H9 (cell line): Measurements from ENCODE around the gene TMPRSS9. TPM values are rescaled to one million over a fixed set of nuclear protein-coding genes. Genes with fewer than 3 reads are reported as not detected.

Experiments
- DNase-seq: peaks from one replicate; pipeline ENCODE4 v3.0.0-alpha.2; 2017
- H2AFZ ChIP-seq: one replicate; pipeline ENCODE4 v1.6.1; 2013; ENCODE audit warnings: mild to moderate bottlenecking, low read length, control low read depth, moderate library complexity
- H2AK5ac ChIP-seq: 2 replicates; pipeline ENCODE4 v1.6.1; 2013; ENCODE audit warnings: low read length, control low read depth, mixed read lengths; ENCODE audit not compliant: insufficient read length
- H2BK120ac ChIP-seq: one replicate; pipeline ENCODE4 v1.6.1; 2013; ENCODE audit warnings: low read depth, mild to moderate bottlenecking, low read length, control low read depth, inconsistent platforms; ENCODE audit not compliant: poor library complexity, severe bottlenecking
- H2BK12ac ChIP-seq: 2 replicates; pipeline ENCODE4 v1.6.1; 2013; ENCODE audit warnings: low read length, control low read depth, mixed read lengths, low read depth; ENCODE audit not compliant: insufficient read length
- H2BK15ac ChIP-seq: 2 replicates; pipeline ENCODE4 v1.6.1; 2013; ENCODE audit warnings: low read depth, low read length, control low read depth
- H2BK20ac ChIP-seq: one replicate; pipeline ENCODE4 v1.6.1; 2013; ENCODE audit warnings: low read depth, mild to moderate bottlenecking, low read length, control low read depth, inconsistent platforms; ENCODE audit not compliant: poor library complexity, severe bottlenecking
- H2BK5ac ChIP-seq: 2 replicates; pipeline ENCODE4 v1.6.1; 2013; ENCODE audit warnings: low read length, control low read depth, mixed read lengths; ENCODE audit not compliant: insufficient read length
- H3K14ac ChIP-seq: 2 replicates; pipeline ENCODE4 v1.6.1; 2013; ENCODE audit warnings: low read length, control low read depth; ENCODE audit not compliant: insufficient read depth
- H3K18ac ChIP-seq: 2 replicates; pipeline ENCODE4 v1.6.1; 2013; ENCODE audit warnings: low read depth, mild to moderate bottlenecking, mixed read lengths, low read length, control low read depth; ENCODE audit not compliant: insufficient read length
- H3K23ac ChIP-seq: 2 replicates; pipeline ENCODE4 v1.6.1; 2013; ENCODE audit warnings: low read length, control low read depth, mixed read lengths, low read depth; ENCODE audit not compliant: insufficient read length
- H3K23me2 ChIP-seq: 2 replicates; pipeline ENCODE4 v1.6.1; 2013; ENCODE audit warnings: low read depth, mild to moderate bottlenecking, mixed read lengths, low read length, control low read depth; ENCODE audit not compliant: insufficient read length, poor library complexity, severe bottlenecking
- H3K27ac ChIP-seq: 2 replicates; pipeline ENCODE4 v1.5.1; 2013; ENCODE audit warnings: low read length, control low read depth, mixed read lengths, low read depth; ENCODE audit not compliant: insufficient read length
- H3K27me3 ChIP-seq: 2 replicates; pipeline ENCODE4 v1.6.1; 2013; ENCODE audit warnings: low read length, control low read depth, inconsistent platforms; ENCODE audit not compliant: insufficient read depth
- H3K4ac ChIP-seq: 2 replicates; pipeline ENCODE4 v1.6.1; 2013; ENCODE audit warnings: low read depth, mild to moderate bottlenecking, control low read depth, inconsistent platforms, low read length, moderate library complexity
- H3K4me1 ChIP-seq: 2 replicates; pipeline ENCODE4 v1.6.1; 2013; ENCODE audit warnings: low read length, control low read depth, inconsistent platforms; ENCODE audit not compliant: insufficient read depth
- H3K4me2 ChIP-seq: 2 replicates; pipeline ENCODE4 v1.6.1; 2013; ENCODE audit warnings: low read length, control low read depth, mixed read lengths; ENCODE audit not compliant: insufficient read length, insufficient read depth
- H3K56ac ChIP-seq: 2 replicates; pipeline ENCODE4 v1.6.1; 2013; ENCODE audit warnings: low read depth, mild to moderate bottlenecking, mixed read lengths, low read length, control low read depth; ENCODE audit not compliant: insufficient read length
- H3K79me1 ChIP-seq: 2 replicates; pipeline ENCODE4 v1.6.1; 2013; ENCODE audit warnings: low read depth, mild to moderate bottlenecking, moderate library complexity, low read length, control low read depth, inconsistent platforms; ENCODE audit not compliant: insufficient read depth, poor library complexity, severe bottlenecking
- H3K79me2 ChIP-seq: 2 replicates; pipeline ENCODE4 v1.6.1; 2013; ENCODE audit warnings: low read length, control low read depth, inconsistent platforms; ENCODE audit not compliant: insufficient read depth
- H3K9ac ChIP-seq: 2 replicates; pipeline ENCODE4 v1.6.1; 2013; ENCODE audit warnings: low read length, control low read depth, mixed read lengths; ENCODE audit not compliant: insufficient read length; ENCODE audit errors: extremely low read depth
- H3K9me3 ChIP-seq: one replicate; pipeline ENCODE4 v1.6.1; 2013; ENCODE audit warnings: low read depth, low read length, inconsistent platforms; ENCODE audit not compliant: control insufficient read depth
- H3T11ph ChIP-seq: one replicate; pipeline ENCODE4 v1.6.1; 2013; ENCODE audit warnings: mild to moderate bottlenecking, low read length, control low read depth, inconsistent platforms
- H4K20me1 ChIP-seq: one replicate; pipeline ENCODE4 v1.6.1; 2013; ENCODE audit not compliant: control insufficient read depth, insufficient read length, insufficient read depth
- H4K5ac ChIP-seq: 2 replicates; pipeline ENCODE4 v1.6.1; 2013; ENCODE audit warnings: low read depth, mild to moderate bottlenecking, mixed read lengths, low read length, control low read depth; ENCODE audit not compliant: insufficient read length
- H4K8ac ChIP-seq: replicated peaks from 2 replicates; pipeline ENCODE4 v1.6.1; 2013; ENCODE audit warnings: low read length, control low read depth, mixed read lengths, low read depth; ENCODE audit not compliant: insufficient read length
- H4K91ac ChIP-seq: 2 replicates; pipeline ENCODE4 v1.6.1; 2013; ENCODE audit warnings: low read depth, mild to moderate bottlenecking, moderate library complexity, mixed read lengths, low read length, control low read depth; ENCODE audit not compliant: insufficient read length
- H3K27ac Mint-ChIP-seq, 3 experiments: 2 replicates in 2 of 3; 3 replicates in 1 of 3; pipeline ENCODE4 v1.8.0; 2020 to 2021; ENCODE audit warnings: mixed read lengths in 3 of 3, mild to moderate bottlenecking in 1 of 3, moderate library complexity in 1 of 3
- H3K27me3 Mint-ChIP-seq: 2 replicates; pipeline ENCODE4 v1.8.0; 2021; ENCODE audit warnings: low read depth, mild to moderate bottlenecking, moderate library complexity, mixed read lengths
- H3K36me3 Mint-ChIP-seq, 3 experiments: 2 replicates in 2 of 3; 3 replicates in 1 of 3; pipeline ENCODE4 v1.8.0; 2020 to 2021; ENCODE audit warnings: low read depth in 3 of 3, mixed read lengths in 3 of 3; ENCODE audit not compliant: insufficient read depth in 1 of 3
- H3K4me1 Mint-ChIP-seq, 2 experiments: 2 replicates each; pipeline ENCODE4 v1.8.0; 2020; ENCODE audit warnings: mixed read lengths in 2 of 2
- H3K4me3 Mint-ChIP-seq, 2 experiments: 2 replicates in 1 of 2; 3 replicates in 1 of 2; pipeline ENCODE4 v1.8.0; 2020 to 2021; ENCODE audit warnings: mild to moderate bottlenecking in 2 of 2, mixed read lengths in 2 of 2, moderate library complexity in 1 of 2
- H3K9me3 Mint-ChIP-seq, 2 experiments: 2 replicates in 1 of 2; 3 replicates in 1 of 2; pipeline ENCODE4 v1.8.0; 2020; ENCODE audit warnings: mild to moderate bottlenecking in 2 of 2, mixed read lengths in 2 of 2, moderate library complexity in 1 of 2
- WGBS: extraction: QIAGEN DNeasy Blood & Tissue Kit; methylation state at CpG from one replicate; pipeline ENCODE4 v1.1.7; 2013; ENCODE audit warnings: missing lambda C conversion rate, low lambda C conversion rate, mixed read lengths; ENCODE audit not compliant: insufficient read length; ENCODE audit errors: extremely low coverage; 5-methylcytosine and 5-hydroxymethylcytosine counted together
- long read RNA-seq: library from polyadenylated mRNA; unstranded; transcript quantifications from one replicate; pipeline ENCODE4 v2.0.0, GENCODE V29; 2020
- total RNA-seq: library from RNA; stranded (reverse); gene quantifications from 2 replicates; pipeline ENCODE4 v1.2.1, GENCODE V29; 2021
- TF ChIP-seq, protein P1 (sequence below): fragments of 200-600 bp; sonication (generic); conservative IDR thresholded peaks from 3 replicates; pipeline ENCODE4 v1.8.0; 2021; ENCODE audit warnings: antibody characterized with exemption, mild to moderate bottlenecking

TMPRSS9 gene
- total RNA-seq: 0.24 and 0.33 TPM in 2 replicates
- long read RNA-seq, partial matches to known transcripts: 1 of 2 reads
- long read RNA-seq, other reads (novel, unspliced or antisense): 1 of 2 reads

GRCh38 chr19:2359992-2360685 lies at the start of gene TMPRSS9:
TMPRSS9 (plus strand) TSS chr19:2360265; CDS start chr19:2389786, 29,521 bp downstream.
- no peaks in the 10 kb centered on the region for H3K9me3 ChIP-seq
- H4K91ac ChIP-seq: no peak within 1 kb of the TSS
- H2BK20ac ChIP-seq: no peak within 1 kb of the TSS
- no peak within 1 kb of the TSS for H2AFZ ChIP-seq
- H3K56ac ChIP-seq: no peak within 1 kb of the TSS
- no peak for DNase-seq
- H3K27me3 ChIP-seq: no peaks in the 10 kb centered on the region; the same call in 1 of the 2 replicates
- no peaks in the 10 kb centered on the region for H3K79me2 ChIP-seq
- no peak within 1 kb of the TSS for H3K23ac ChIP-seq
- TF ChIP-seq, protein P1, sequence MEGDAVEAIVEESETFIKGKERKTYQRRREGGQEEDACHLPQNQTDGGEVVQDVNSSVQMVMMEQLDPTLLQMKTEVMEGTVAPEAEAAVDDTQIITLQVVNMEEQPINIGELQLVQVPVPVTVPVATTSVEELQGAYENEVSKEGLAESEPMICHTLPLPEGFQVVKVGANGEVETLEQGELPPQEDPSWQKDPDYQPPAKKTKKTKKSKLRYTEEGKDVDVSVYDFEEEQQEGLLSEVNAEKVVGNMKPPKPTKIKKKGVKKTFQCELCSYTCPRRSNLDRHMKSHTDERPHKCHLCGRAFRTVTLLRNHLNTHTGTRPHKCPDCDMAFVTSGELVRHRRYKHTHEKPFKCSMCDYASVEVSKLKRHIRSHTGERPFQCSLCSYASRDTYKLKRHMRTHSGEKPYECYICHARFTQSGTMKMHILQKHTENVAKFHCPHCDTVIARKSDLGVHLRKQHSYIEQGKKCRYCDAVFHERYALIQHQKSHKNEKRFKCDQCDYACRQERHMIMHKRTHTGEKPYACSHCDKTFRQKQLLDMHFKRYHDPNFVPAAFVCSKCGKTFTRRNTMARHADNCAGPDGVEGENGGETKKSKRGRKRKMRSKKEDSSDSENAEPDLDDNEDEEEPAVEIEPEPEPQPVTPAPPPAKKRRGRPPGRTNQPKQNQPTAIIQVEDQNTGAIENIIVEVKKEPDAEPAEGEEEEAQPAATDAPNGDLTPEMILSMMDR: no peak
- H3K9ac ChIP-seq: no peak within 1 kb of the TSS
- no peak within 1 kb of the TSS for H2AK5ac ChIP-seq
- H3K9me3 Mint-ChIP-seq: no peaks in the 10 kb centered on the region
- H3K27ac ChIP-seq: no peak within 1 kb of the TSS
- no peaks in the 10 kb centered on the region for H3K79me1 ChIP-seq
- no peak within 1 kb of the TSS; a peak in 1 of 7 replicates for H3K27ac Mint-ChIP-seq
- no peak within 1 kb of the TSS for H3T11ph ChIP-seq
- no peak within 1 kb of the TSS for H4K8ac ChIP-seq
- no peaks in the 10 kb centered on the region for H3K36me3 Mint-ChIP-seq
- H3K4ac ChIP-seq: no peak within 1 kb of the TSS
- peak within 1 kb of the TSS; percentile 19 to 61 for H3K4me3 Mint-ChIP-seq
- no CpG with 5 or more reads among the region's 44 CpGs for WGBS
- H3K4me2 ChIP-seq: no peak within 1 kb of the TSS
- H4K20me1 ChIP-seq: no peaks in the 10 kb centered on the region
- H2BK15ac ChIP-seq: no peak within 1 kb of the TSS
- H3K27me3 Mint-ChIP-seq: peaks cover 31% of the 10 kb centered on the region
- no peak within 1 kb of the TSS; the same call in 1 of the 2 replicates for H3K14ac ChIP-seq
- H2BK12ac ChIP-seq: no peak within 1 kb of the TSS
- H3K4me1 Mint-ChIP-seq: peaks cover 5% of the 10 kb centered on the region in 2 experiments
- no peaks in the 10 kb centered on the region for H3K4me1 ChIP-seq
- no peak within 1 kb of the TSS for H3K18ac ChIP-seq
- no peak within 1 kb of the TSS for H2BK5ac ChIP-seq
- no peak within 1 kb of the TSS for H4K5ac ChIP-seq
- no peaks in the 10 kb centered on the region for H3K23me2 ChIP-seq
- H2BK120ac ChIP-seq: no peak within 1 kb of the TSS
